GM18499 (cell line): ENCODE measurements around the gene GALK2.

ENCODE experiments used
- ATAC-seq: cut with Tn5 transposase; IDR thresholded peaks from one replicate; pipeline ENCODE4 v1.9.1; 2021; ENCODE audit warnings: moderate number of reproducible peaks; ENCODE audit not compliant: insufficient read depth, unreplicated experiment

The GALK2 gene

GRCh38 chr15:49270541-49271421 lies 100.7 kb downstream of the GALK2 start:
- ATAC-seq = no peak

- no peak for ATAC-seq
Observed at GRCh38 chr15:49273734-49274318, 103.8 kb downstream of the GALK2 start.

- no peak for ATAC-seq
Observed at GRCh38 chr15:49278751-49279150, 108.7 kb downstream of the GALK2 start.

- ATAC-seq = no peak
Observed at GRCh38 chr15:49279521-49280456, 109.7 kb downstream of the GALK2 start.

- ATAC-seq = no peak
Observed at GRCh38 chr15:49282366-49282765, 112.3 kb downstream of the GALK2 start.

- ATAC-seq = no peak
Observed at GRCh38 chr15:49286649-49287404, 116.8 kb downstream of the GALK2 start.

- ATAC-seq = no peak
Observed at GRCh38 chr15:49287481-49287880, 117.4 kb downstream of the GALK2 start.

GRCh38 chr15:49288391-49288790 lies 118.3 kb downstream of the GALK2 start:
- ATAC-seq = no peak

- ATAC-seq = no peak
Observed at GRCh38 chr15:49290191-49290590, 120.1 kb downstream of the GALK2 start.

GRCh38 chr15:49293941-49294340 lies 123.9 kb downstream of the GALK2 start:
- no peak for ATAC-seq

GRCh38 chr15:49296258-49296657 lies 126.2 kb downstream of the GALK2 start:
- no peak for ATAC-seq

GRCh38 chr15:49297584-49297983 lies 127.5 kb downstream of the GALK2 start:
- no peak for ATAC-seq

- ATAC-seq = no peak
Observed at GRCh38 chr15:49300856-49301255, 130.8 kb downstream of the GALK2 start.

- no peak for ATAC-seq
Observed at GRCh38 chr15:49301562-49301961, 131.5 kb downstream of the GALK2 start.

- no peak for ATAC-seq
Observed at GRCh38 chr15:49303003-49303402, 133.0 kb downstream of the GALK2 start.

GRCh38 chr15:49306551-49306950 lies 136.5 kb downstream of the GALK2 start:
- ATAC-seq = no peak

- no peak for ATAC-seq
Observed at GRCh38 chr15:49308686-49309085, 138.6 kb downstream of the GALK2 start.

- no peak for ATAC-seq
Observed at GRCh38 chr15:49309889-49310288, 139.8 kb downstream of the GALK2 start.

- ATAC-seq = no peak
Observed at GRCh38 chr15:49313650-49314049, 143.6 kb downstream of the GALK2 start.

GRCh38 chr15:49314716-49315115 lies 144.7 kb downstream of the GALK2 start:
- ATAC-seq = no peak
